ENCODE data around the gene GDF15.
A peak's percentile ranks its signal among the peaks of the same experiment; 100 is the strongest.

GDF15 gene

GRCh38 chr19:18434411-18435175 is 48.6 kb downstream of the GDF15 start:
- Mint-ChIP-seq H3K4me3 (peak overlapping the region; percentile 63), H3K4me1 (peaks cover 9% of the 10 kb centered on the region), H3K27me3 (no peaks in the 10 kb centered on the region), H3K36me3 (ENCODE audit: insufficient read depth) (peaks cover 26% of the 10 kb centered on the region), H3K9me3 (no peaks in the 10 kb centered on the region), H3K27ac (ENCODE audit: low read depth) (peak overlapping the region; percentile 79)
- DNase-seq (ENCODE audit: low spot score in 2 of 2) (no peak), ATAC-seq (replicated peaks; ENCODE audit: extremely low read depth, poor library complexity, severe bottlenecking) (no peak)

GRCh38 chr19:18435178-18435841 is 49.4 kb downstream of the GDF15 start:
- H3K9me3 Mint-ChIP-seq, result no peaks in the 10 kb centered on the region
- ATAC-seq (replicated peaks; ENCODE audit: extremely low read depth, poor library complexity, severe bottlenecking), result no peak
- peaks cover 12% of the 10 kb centered on the region for H3K4me1 Mint-ChIP-seq
- H3K4me3 Mint-ChIP-seq, result peak overlapping the region; percentile 63
- peaks cover 26% of the 10 kb centered on the region for H3K36me3 Mint-ChIP-seq (ENCODE audit: insufficient read depth)
- H3K27ac Mint-ChIP-seq (ENCODE audit: low read depth), result peak overlapping the region; percentile 79
- DNase-seq (ENCODE audit: low spot score in 2 of 2), result no peak
- no peaks in the 10 kb centered on the region for H3K27me3 Mint-ChIP-seq

- no peaks in the 10 kb centered on the region for H3K9me3 Mint-ChIP-seq
- peak overlapping the region; percentile 74 for H3K4me3 Mint-ChIP-seq
- DNase-seq (ENCODE audit: low spot score in 2 of 2) (no peak), ATAC-seq (replicated peaks; ENCODE audit: extremely low read depth, poor library complexity, severe bottlenecking) (no peak)
- no peaks in the 10 kb centered on the region for H3K27me3 Mint-ChIP-seq
- H3K4me1 Mint-ChIP-seq, result peaks cover 18% of the 10 kb centered on the region
- no peak overlapping the region for H3K27ac Mint-ChIP-seq (ENCODE audit: low read depth)
- H3K36me3 Mint-ChIP-seq (ENCODE audit: insufficient read depth), result peaks cover 29% of the 10 kb centered on the region
Measured at GRCh38 chr19:18435842-18436670, 50.1 kb downstream of the GDF15 start.

- Mint-ChIP-seq H3K27ac (ENCODE audit: low read depth) (no peak overlapping the region), H3K4me1 (peaks cover 23% of the 10 kb centered on the region), H3K4me3 (peak overlapping the region; percentile 74), H3K9me3 (no peaks in the 10 kb centered on the region), H3K36me3 (ENCODE audit: insufficient read depth) (peaks cover 33% of the 10 kb centered on the region), H3K27me3 (no peaks in the 10 kb centered on the region)
- peak; percentile 64 to 79 for DNase-seq (ENCODE audit: low spot score in 2 of 2)
- ATAC-seq (replicated peaks; ENCODE audit: extremely low read depth, poor library complexity, severe bottlenecking), result peak; percentile 61
Measured at GRCh38 chr19:18436671-18437490, 50.9 kb downstream of the GDF15 start.

- H3K36me3 Mint-ChIP-seq (ENCODE audit: insufficient read depth), result peaks cover 36% of the 10 kb centered on the region
- peaks cover 5% of the 10 kb centered on the region for H3K9me3 Mint-ChIP-seq
- peaks cover 32% of the 10 kb centered on the region for H3K4me1 Mint-ChIP-seq
- no peak within 1 kb of the TSS for H3K27ac Mint-ChIP-seq (ENCODE audit: low read depth)
- H3K4me3 Mint-ChIP-seq, result peak within 1 kb of the TSS; percentile 74
- H3K27me3 Mint-ChIP-seq, result no peaks in the 10 kb centered on the region
- ATAC-seq (replicated peaks; ENCODE audit: extremely low read depth, poor library complexity, severe bottlenecking), result peak; percentile 17
- no peak for DNase-seq (ENCODE audit: low spot score in 2 of 2)
Measured at GRCh38 chr19:18437491-18438330, 51.8 kb downstream of the GDF15 start, which contains the start of gene ISYNA1. Gene ISYNA1 (minus strand): TSS chr19:18438133. CDS start chr19:18437979, 154 bp downstream.

- peak overlapping the region; percentile 74 for H3K4me3 Mint-ChIP-seq
- no peak overlapping the region for H3K27ac Mint-ChIP-seq (ENCODE audit: low read depth)
- no peak for DNase-seq (ENCODE audit: low spot score in 2 of 2)
- H3K36me3 Mint-ChIP-seq (ENCODE audit: insufficient read depth), result peaks cover 38% of the 10 kb centered on the region
- H3K27me3 Mint-ChIP-seq, result no peaks in the 10 kb centered on the region
- ATAC-seq (replicated peaks; ENCODE audit: extremely low read depth, poor library complexity, severe bottlenecking), result no peak
- peaks cover 36% of the 10 kb centered on the region for H3K4me1 Mint-ChIP-seq
- H3K9me3 Mint-ChIP-seq, result peaks cover 5% of the 10 kb centered on the region
Measured at GRCh38 chr19:18438331-18439024, 52.5 kb downstream of the GDF15 start.
